Testis (tissue), 2 donors: ENCODE measurements around the gene FYCO1.

Source experiments
- POLR2A ChIP-seq: fragments of 450-650 bp; IDR thresholded peaks from one replicate; pipeline ENCODE4 v1.6.1; 2017; ENCODE audit warnings: antibody characterized with exemption, mild to moderate bottlenecking, moderate library complexity
- TF ChIP-seq, protein P1 (sequence below), 3 experiments: fragments of 450-650 bp in 2 of 3; fragments of 200-600 bp in 1 of 3; sonication (generic) in 1 of 3; IDR thresholded peaks; one replicate each; pipeline ENCODE4 v1.5.1; 2016 to 2019; ENCODE audit warnings: antibody characterized with exemption in 3 of 3, mild to moderate bottlenecking in 2 of 3, moderate library complexity in 1 of 3

DNA sequence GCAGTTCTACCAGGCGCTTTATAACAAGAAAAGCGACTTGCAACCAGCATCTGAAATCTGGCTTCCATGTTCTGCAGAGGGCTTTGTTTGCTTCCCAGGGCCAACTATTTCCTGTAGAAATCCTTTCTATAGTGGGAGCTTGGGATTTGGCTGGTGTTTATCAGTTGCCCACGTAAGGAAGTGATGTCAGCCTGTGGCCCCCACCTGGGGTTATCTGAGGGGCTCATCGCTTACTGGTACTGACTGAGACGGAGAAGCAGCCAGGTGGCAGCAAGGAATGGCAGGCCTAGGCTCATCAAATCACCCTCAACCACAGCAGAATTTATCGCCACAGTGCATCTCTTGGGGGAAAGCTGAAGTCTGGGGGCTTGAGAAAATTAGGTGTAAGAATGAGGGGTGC, 123.8 kb downstream of the FYCO1 start:
- TF ChIP-seq, protein P1, sequence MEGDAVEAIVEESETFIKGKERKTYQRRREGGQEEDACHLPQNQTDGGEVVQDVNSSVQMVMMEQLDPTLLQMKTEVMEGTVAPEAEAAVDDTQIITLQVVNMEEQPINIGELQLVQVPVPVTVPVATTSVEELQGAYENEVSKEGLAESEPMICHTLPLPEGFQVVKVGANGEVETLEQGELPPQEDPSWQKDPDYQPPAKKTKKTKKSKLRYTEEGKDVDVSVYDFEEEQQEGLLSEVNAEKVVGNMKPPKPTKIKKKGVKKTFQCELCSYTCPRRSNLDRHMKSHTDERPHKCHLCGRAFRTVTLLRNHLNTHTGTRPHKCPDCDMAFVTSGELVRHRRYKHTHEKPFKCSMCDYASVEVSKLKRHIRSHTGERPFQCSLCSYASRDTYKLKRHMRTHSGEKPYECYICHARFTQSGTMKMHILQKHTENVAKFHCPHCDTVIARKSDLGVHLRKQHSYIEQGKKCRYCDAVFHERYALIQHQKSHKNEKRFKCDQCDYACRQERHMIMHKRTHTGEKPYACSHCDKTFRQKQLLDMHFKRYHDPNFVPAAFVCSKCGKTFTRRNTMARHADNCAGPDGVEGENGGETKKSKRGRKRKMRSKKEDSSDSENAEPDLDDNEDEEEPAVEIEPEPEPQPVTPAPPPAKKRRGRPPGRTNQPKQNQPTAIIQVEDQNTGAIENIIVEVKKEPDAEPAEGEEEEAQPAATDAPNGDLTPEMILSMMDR (IDR thresholded peaks at IDR 0.05) = no peak
- TF ChIP-seq POLR2A = no peak
